Rectal smooth muscle tissue (tissue), 1 donor: ENCODE data around the gene CELSR2.
A peak's percentile ranks its signal among the peaks of the same experiment; 100 is the strongest.

ENCODE experiments used
- H3K27ac ChIP-seq: one replicate; pipeline ENCODE4 v1.7.0; 2013; ENCODE audit warnings: low read depth, low read length, inconsistent platforms
- H3K27me3 ChIP-seq: one replicate; pipeline ENCODE4 v1.7.0; 2013; ENCODE audit warnings: low read length; ENCODE audit not compliant: control insufficient read depth, insufficient read depth
- H3K36me3 ChIP-seq: one replicate; pipeline ENCODE4 v1.7.0; 2013; ENCODE audit warnings: low read length; ENCODE audit not compliant: control insufficient read depth, insufficient read depth
- H3K4me1 ChIP-seq: one replicate; pipeline ENCODE4 v1.7.0; 2013; ENCODE audit warnings: low read length; ENCODE audit not compliant: control insufficient read depth, insufficient read depth
- H3K4me3 ChIP-seq: one replicate; pipeline ENCODE4 v1.7.0; 2013; ENCODE audit warnings: low read length
- H3K9ac ChIP-seq: one replicate; pipeline ENCODE4 v1.7.0; 2013; ENCODE audit warnings: low read length

The CELSR2 gene

DNA sequence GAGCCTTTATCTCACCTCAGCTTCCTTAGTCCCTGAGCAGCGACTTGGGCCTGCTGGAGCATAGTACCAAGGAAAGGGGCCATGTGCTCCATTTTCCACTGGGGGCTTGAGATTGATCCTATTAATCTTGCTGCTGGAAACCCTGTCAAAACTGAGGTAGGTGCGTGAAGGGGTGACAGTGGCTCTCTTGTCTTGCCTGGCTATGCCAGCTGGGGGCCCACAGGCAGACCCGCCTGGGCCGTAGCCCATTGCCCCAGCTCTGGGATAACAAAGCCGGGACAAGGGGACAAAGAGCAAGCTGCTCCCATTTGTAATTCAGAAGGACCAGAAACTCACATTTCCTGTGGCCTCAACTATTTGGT is 10.3 kb upstream of the CELSR2 start:
- Histone ChIP-seq H3K4me1 (peaks cover 3% of the 10 kb centered on the region), H3K4me3 (no peak overlapping the region), H3K27me3 (no peaks in the 10 kb centered on the region), H3K36me3 (peaks cover 28% of the 10 kb centered on the region), H3K27ac (no peak overlapping the region), H3K9ac (no peak overlapping the region)

DNA sequence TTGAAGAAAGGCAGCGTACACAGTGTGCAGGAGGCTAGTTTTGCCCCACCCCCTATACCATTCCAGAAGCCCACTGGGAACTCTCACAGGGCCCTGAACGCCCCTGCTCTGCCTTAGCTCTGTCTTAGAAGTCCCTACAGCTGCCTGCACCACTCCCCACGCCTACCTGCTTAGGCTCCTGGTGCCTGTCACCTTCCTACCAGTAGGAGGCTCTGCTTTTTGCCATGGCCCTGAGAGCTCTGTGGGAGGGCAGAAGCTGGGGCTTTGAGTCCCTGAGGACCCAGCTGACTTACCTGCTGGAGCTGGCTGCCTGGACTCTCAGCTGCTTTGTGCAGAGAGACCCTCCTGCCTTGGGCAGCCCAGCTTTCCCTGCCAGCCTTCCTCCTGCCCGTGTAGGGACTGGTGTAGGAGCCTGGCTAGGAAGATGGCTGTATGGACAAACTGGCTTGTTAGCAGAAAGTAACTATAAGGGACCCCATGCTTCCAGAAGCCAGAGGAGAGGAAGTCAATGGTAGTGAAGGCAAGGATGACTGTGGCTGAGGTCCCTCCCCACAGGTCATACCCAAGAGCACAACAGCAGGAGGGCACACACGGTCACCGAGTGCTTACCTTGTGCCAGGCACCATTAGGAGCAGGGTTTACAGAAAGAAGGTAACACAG is 9.8 kb upstream of the CELSR2 start:
- no peak overlapping the region for H3K9ac ChIP-seq
- peaks cover 28% of the 10 kb centered on the region for H3K36me3 ChIP-seq
- no peak overlapping the region for H3K4me3 ChIP-seq
- peaks cover 3% of the 10 kb centered on the region for H3K4me1 ChIP-seq
- H3K27ac ChIP-seq = peak overlapping the region; percentile 61
- no peaks in the 10 kb centered on the region for H3K27me3 ChIP-seq

DNA sequence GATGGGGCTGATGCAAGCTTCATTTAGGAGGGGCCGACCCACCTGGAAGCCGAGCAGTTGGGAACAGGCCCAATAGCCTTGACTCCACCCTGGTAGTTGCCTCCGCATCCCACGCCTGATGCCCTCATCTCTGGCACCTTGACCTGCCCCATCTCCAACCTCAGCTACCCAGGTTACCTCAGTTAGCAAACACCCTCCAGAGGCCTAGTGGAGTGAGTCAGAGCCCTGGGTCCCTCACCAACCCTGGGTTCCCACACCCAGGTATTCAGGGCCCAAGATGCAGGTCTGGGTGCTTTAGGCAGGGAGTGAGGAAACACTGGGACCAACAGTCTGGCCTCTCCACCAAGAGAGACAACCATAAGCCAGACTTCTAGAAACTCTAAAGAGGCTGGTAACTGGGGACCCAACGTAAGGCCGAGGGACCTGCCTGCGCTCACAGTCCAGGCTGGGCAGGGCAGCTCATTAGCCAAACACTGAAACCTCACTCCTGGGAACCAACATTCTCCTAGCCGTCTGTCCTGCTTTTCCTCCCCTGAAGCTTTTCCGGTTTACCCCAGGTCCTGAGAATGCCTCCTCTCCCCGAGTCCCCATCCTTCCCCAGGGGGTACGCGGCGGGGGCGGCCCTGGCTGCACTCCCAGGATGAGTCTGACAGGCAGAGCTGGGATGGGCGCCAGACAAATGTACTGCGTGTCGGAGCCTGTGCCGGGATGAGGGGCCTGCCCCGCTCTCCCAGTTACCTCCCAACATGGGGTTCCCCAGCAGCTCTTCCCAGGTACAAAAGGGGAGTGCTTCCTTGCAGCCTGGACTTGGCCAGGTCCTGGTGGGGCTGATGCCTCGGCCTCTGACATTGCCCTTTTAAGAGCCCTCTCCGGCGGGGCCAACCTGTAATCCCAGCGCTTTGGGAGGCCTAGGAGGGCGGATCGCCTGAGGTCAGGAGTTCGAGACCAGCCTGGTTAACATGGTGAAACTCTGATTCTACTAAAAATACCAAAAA is 8.9 kb upstream of the CELSR2 start:
- Histone ChIP-seq H3K36me3 (peaks cover 23% of the 10 kb centered on the region), H3K4me1 (peaks cover 3% of the 10 kb centered on the region), H3K27me3 (no peaks in the 10 kb centered on the region), H3K4me3 (peak overlapping the region; percentile 26), H3K9ac (peak overlapping the region; percentile 10), H3K27ac (peak overlapping the region; percentile 61)

- Histone ChIP-seq H3K4me3 (no peak overlapping the region), H3K27ac (no peak overlapping the region), H3K4me1 (peaks cover 3% of the 10 kb centered on the region), H3K36me3 (peaks cover 14% of the 10 kb centered on the region), H3K27me3 (no peaks in the 10 kb centered on the region), H3K9ac (no peak overlapping the region)
Observed at GRCh38 chr1:109241344-109241743, 8.0 kb upstream of the CELSR2 start.

- no peak overlapping the region for H3K4me3 ChIP-seq
- H3K36me3 ChIP-seq = peaks cover 10% of the 10 kb centered on the region
- no peaks in the 10 kb centered on the region for H3K27me3 ChIP-seq
- H3K27ac ChIP-seq = no peak overlapping the region
- H3K4me1 ChIP-seq = peaks cover 3% of the 10 kb centered on the region
- no peak overlapping the region for H3K9ac ChIP-seq
Observed at GRCh38 chr1:109241841-109242345, 7.4 kb upstream of the CELSR2 start.

- no peaks in the 10 kb centered on the region for H3K27me3 ChIP-seq
- H3K9ac ChIP-seq = no peak overlapping the region
- H3K4me1 ChIP-seq = peaks cover 3% of the 10 kb centered on the region
- H3K36me3 ChIP-seq = peaks cover 5% of the 10 kb centered on the region
- H3K4me3 ChIP-seq = no peak overlapping the region
- no peak overlapping the region for H3K27ac ChIP-seq
Observed at GRCh38 chr1:109242387-109242786, 7.0 kb upstream of the CELSR2 start.

GRCh38 chr1:109243221-109243620 is 6.1 kb upstream of the CELSR2 start:
- Histone ChIP-seq H3K27me3 (no peaks in the 10 kb centered on the region), H3K36me3 (no peaks in the 10 kb centered on the region), H3K27ac (no peak overlapping the region), H3K9ac (no peak overlapping the region), H3K4me1 (peaks cover 3% of the 10 kb centered on the region), H3K4me3 (no peak overlapping the region)

DNA sequence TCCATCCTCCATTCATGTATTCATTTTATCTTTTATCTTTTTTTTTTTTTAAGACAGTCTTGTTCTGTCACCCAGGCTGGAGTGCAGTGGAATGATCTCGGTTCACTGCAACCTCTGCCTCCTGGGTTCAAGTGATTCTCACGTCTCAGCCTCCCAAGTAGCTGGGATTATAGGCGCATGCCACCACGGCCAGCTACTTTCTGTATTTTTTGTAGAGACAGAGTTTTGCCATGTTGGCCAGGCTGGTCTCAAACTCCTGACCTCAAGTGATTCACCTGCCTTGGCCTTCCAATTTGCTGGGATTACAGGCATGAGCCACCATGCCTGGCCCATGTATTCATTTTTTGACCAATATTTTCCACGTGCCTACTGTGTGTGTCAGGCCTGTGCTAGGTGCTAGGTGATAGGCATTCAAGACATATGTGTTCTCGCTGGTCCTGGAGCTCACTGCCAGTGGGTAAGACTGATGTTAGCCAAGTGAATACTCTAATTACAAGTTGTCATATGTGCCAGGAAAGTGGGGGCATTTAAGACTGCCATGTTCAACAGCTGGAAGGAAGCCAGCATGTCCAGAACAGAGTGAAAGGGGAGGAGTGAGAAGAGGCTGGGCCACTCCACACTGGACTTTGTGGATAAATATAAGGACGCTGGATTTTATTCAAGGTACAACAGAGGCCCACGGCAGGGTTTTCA is 5.3 kb upstream of the CELSR2 start:
- Histone ChIP-seq H3K4me3 (no peak overlapping the region), H3K27me3 (no peaks in the 10 kb centered on the region), H3K27ac (no peak overlapping the region), H3K9ac (no peak overlapping the region), H3K36me3 (no peaks in the 10 kb centered on the region), H3K4me1 (peaks cover 6% of the 10 kb centered on the region)

DNA sequence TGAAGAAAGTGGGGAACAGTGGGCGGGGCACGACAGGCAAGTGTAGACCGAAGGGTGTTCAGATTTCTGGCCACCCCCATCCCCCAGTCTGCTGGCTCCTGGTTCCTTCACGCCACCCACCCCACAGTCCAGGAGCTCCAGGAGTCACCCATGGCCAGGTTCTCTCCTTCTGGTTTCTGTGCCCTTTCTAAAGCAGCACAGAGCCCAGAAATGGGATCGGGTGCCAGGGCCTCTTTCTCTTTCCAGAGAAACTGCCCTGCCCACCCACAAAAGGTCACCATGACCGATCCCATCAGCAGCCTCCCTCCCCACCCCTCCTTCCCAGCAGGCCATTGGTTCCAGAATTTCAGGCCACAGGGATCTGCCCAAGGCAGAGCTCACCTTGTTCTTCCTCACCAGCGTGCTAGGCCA is 3.2 kb upstream of the CELSR2 start:
- Histone ChIP-seq H3K27ac (no peak overlapping the region), H3K27me3 (no peaks in the 10 kb centered on the region), H3K4me3 (no peak overlapping the region), H3K36me3 (no peaks in the 10 kb centered on the region), H3K4me1 (peaks cover 9% of the 10 kb centered on the region), H3K9ac (no peak overlapping the region)

DNA sequence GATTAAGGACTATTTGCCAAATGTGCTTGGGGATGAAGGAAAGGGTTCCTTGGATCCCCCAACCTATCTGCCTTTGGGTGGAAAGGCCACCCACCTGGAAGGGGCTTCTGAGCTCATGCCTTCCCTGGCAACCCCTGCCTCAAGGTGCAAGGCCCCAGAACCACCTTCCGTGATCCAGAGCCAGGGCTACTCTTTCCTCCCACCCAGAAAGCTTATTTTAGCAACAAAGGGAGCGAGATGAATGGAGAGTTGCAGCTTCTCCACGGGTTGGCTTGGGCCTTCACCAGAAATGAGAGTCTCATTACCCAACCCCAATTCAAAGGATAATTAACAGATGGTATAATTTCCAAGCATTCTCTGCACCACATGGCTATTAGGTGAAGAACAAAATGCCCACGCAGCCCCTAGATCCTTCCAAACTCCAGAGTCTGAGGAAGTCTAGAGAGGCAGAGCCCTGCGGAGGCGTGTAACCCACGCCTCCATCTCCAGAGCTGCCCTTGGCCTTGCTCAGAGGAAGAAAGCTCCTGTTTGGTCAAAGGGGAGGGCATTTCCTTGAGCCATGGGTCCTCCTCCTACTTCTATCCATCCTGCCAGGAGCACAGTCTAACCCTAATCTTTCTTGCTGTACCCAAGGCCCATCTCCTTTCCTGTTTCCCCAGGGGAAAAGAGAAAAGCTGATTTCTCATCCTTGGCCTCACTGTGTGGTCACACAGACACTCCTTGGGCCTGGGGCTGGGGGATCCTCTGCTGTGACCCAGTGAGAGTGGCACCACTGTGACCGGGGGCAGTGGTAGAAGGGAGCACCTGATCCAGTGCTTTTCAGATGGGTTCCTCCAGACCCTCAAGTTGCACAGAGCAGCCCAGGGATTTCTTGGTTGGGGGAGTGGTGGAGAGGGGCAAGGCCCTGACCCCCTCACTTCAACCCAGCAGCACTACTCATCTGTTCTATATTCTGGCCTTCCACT is 1.7 kb upstream of the CELSR2 start:
- Histone ChIP-seq H3K4me3 (no peak overlapping the region), H3K9ac (no peak overlapping the region), H3K36me3 (no peaks in the 10 kb centered on the region), H3K4me1 (peaks cover 5% of the 10 kb centered on the region), H3K27ac (no peak overlapping the region), H3K27me3 (no peaks in the 10 kb centered on the region)

DNA sequence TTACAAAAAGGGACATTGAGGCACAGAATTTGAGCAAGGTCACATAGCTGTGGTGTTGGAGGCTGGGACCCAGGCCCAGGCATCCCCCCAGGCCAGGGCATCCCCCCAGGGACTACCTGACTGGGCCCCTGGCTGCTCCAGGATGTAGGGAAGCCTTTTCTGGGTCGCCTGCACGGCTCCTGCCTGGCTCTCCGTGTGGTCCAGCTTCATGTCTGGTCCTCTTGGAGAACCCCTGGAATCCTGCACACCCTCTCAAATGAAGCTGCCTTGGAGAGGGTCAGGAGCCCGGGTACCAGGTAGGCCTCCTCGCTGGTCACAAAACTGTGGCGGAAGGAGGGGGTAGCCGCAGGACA is 919 bp upstream of the CELSR2 start:
- Histone ChIP-seq H3K36me3 (no peaks in the 10 kb centered on the region), H3K27ac (no peak overlapping the region), H3K4me1 (peaks cover 9% of the 10 kb centered on the region), H3K9ac (no peak overlapping the region), H3K4me3 (no peak overlapping the region), H3K27me3 (no peaks in the 10 kb centered on the region)
